Keratinocyte (primary cell): ENCODE results near the gene TMEM87B. TPM values are rescaled to one million over a fixed set of nuclear protein-coding genes. Genes with fewer than 3 reads are reported as not detected.

Source experiments
- DNase-seq: peaks from one replicate; pipeline ENCODE4 v3.0.0-alpha.2; 2011; ENCODE audit warnings: low read depth, missing footprints, low spot score
- FAIRE-seq: peaks from 2 replicates; lab custom pipeline; 2011; peaks lifted over from hg19 to GRCh38; lab: Jason Lieb, UNC
- H2AFZ ChIP-seq: 2 replicates; pipeline ENCODE4 v1.6.0; 2012; ENCODE audit warnings: low read length, control low read depth, inconsistent platforms; ENCODE audit not compliant: control insufficient read depth
- H3K27ac ChIP-seq: 2 replicates; pipeline ENCODE4 v1.5.1; 2011; ENCODE audit warnings: low read length; ENCODE audit not compliant: control insufficient read depth, insufficient read depth
- H3K27me3 ChIP-seq: 3 replicates; pipeline ENCODE4 v1.6.0; 2011; ENCODE audit warnings: low read length; ENCODE audit not compliant: control insufficient read depth, insufficient read depth; ENCODE audit errors: extremely low read depth
- H3K36me3 ChIP-seq, 2 experiments: 2 replicates in 1 of 2; 3 replicates in 1 of 2; pipeline ENCODE4 v1.5.1; 2011; ENCODE audit warnings: low read length in 2 of 2, mild to moderate bottlenecking in 1 of 2; ENCODE audit not compliant: control insufficient read depth in 2 of 2, insufficient read depth in 2 of 2; ENCODE audit errors: extremely low read depth in 1 of 2
- H3K4me1 ChIP-seq: 3 replicates; pipeline ENCODE4 v1.5.1; 2011; ENCODE audit warnings: low read length; ENCODE audit not compliant: control insufficient read depth, insufficient read depth; ENCODE audit errors: extremely low read depth
- H3K4me2 ChIP-seq: 3 replicates; pipeline ENCODE4 v1.6.0; 2011; ENCODE audit warnings: low read depth, low read length; ENCODE audit not compliant: control insufficient read depth, insufficient read depth; ENCODE audit errors: extremely low read depth
- H3K4me3 ChIP-seq, 3 experiments: fragments of 200-600 bp in 1 of 3; sonication (generic) in 1 of 3; 2 replicates in 2 of 3; 3 replicates in 1 of 3; pipeline ENCODE4 v1.5.1; 2011 to 2016; ENCODE audit warnings: low read length in 3 of 3, mild to moderate bottlenecking in 3 of 3, control low read depth in 2 of 3, inconsistent platforms in 1 of 3, low read depth in 1 of 3, mixed read lengths in 1 of 3, mixed run types in 1 of 3, moderate library complexity in 1 of 3; ENCODE audit not compliant: control insufficient read depth in 2 of 3, insufficient read depth in 2 of 3; ENCODE audit errors: extremely low read depth in 1 of 3
- H3K79me2 ChIP-seq: 2 replicates; pipeline ENCODE4 v1.6.0; 2012; ENCODE audit warnings: low read length; ENCODE audit not compliant: control insufficient read depth, insufficient read depth
- H3K9ac ChIP-seq: 3 replicates; pipeline ENCODE4 v1.6.0; 2011; ENCODE audit warnings: low read length; ENCODE audit not compliant: control insufficient read depth, insufficient read depth; ENCODE audit errors: extremely low read depth
- H3K9me1 ChIP-seq: 3 replicates; pipeline ENCODE4 v1.6.0; 2011; ENCODE audit warnings: low read length; ENCODE audit not compliant: control insufficient read depth, insufficient read depth; ENCODE audit errors: extremely low read depth
- H3K9me3 ChIP-seq: 2 replicates; pipeline ENCODE4 v1.5.1; 2012; ENCODE audit warnings: low read depth, low read length; ENCODE audit not compliant: control insufficient read depth
- H4K20me1 ChIP-seq: 3 replicates; pipeline ENCODE4 v1.6.0; 2011; ENCODE audit warnings: low read length; ENCODE audit not compliant: control insufficient read depth, insufficient read depth; ENCODE audit errors: extremely low read depth
- EZH2 ChIP-seq: IDR thresholded peaks from one replicate; pipeline ENCODE4 v1.6.1; 2012; ENCODE audit warnings: inconsistent platforms, mild to moderate bottlenecking, low read length, moderate library complexity
- dilution Hi-C: fragments of 300-500 bp; cut with MboI; formaldehyde crosslinking; loops from one replicate; pipeline ENCODE4 v1.7.0; 2020; ENCODE audit warnings: low sequenced_read_pairs; ENCODE audit not compliant: extremely low pct_ligation_motif_present
- polyA plus RNA-seq, 5 experiments: library from polyadenylated mRNA; depleted of rRNA in 3 of 5; stranded (reverse) in 3 of 5; stranded (forward) in 1 of 5; unstranded in 1 of 5; fragments of >200 nt; gene quantifications; 1 replicate in 1 of 5; 2 replicates in 3 of 5; 3 replicates in 1 of 5; pipeline versions ENCODE4 v1.2.1 to v1.2.3, GENCODE V29; 2011 to 2012; ENCODE audit warnings: missing spikeins in 2 of 5, low read depth in 1 of 5, low replicate concordance in 1 of 5
- TF ChIP-seq, protein P1 (sequence below), 3 experiments: IDR thresholded peaks in 1 of 3; conservative IDR thresholded peaks in 1 of 3; optimal IDR thresholded peaks in 1 of 3; 2 replicates in 2 of 3; 3 replicates in 1 of 3; pipeline versions ENCODE3 to v1.5.1; 2011; ENCODE audit warnings: low read length in 3 of 3, mild to moderate bottlenecking in 3 of 3, moderate library complexity in 2 of 3, control low read depth in 1 of 3, inconsistent platforms in 1 of 3; ENCODE audit not compliant: insufficient read depth in 2 of 3; ENCODE audit errors: extremely low read depth in 1 of 3

TMEM87B gene
- polyA plus RNA-seq, 1 donor (not counting 4 experiments of a cell fraction or from before 2014, with no cell fraction given): 37.3 TPM

DNA sequence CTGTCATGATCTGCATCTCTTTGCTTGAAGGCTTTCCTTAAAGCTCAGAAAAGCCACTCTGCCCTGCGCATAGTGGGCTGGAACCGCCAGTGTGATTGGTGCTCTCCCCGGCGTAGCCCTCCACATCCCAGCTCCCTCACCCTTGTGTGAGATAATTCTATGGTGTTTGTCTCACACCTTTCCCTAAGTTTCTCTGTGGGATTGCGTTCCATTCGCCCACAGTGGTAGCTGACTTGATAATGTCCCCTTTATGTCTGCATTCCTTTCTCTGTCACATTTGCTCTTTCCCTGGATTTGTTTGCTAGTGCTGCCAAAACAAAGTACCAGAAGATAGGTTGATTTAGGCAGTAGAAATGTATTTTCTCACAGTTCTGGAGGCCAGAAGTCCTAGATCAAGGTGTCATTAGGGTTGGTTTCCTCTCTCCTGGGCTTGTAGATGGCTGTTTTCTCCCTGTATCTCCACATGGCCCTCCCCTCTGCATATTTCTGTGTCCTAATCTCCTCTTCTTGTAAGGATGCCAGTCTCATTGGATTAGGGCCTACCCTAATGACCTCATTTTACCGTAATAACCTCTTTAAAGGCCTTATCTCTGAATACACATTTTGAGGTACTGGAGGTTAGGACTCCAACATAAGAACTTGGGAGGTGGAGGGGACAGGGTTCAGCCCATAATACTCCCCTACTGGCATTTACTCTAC is 7.4 kb upstream of the TMEM87B start:
- no peak overlapping the region for H3K9ac ChIP-seq
- no peaks in the 10 kb centered on the region for H3K27me3 ChIP-seq
- no peaks in the 10 kb centered on the region for H3K79me2 ChIP-seq
- H3K4me1 ChIP-seq: no peaks in the 10 kb centered on the region
- H4K20me1 ChIP-seq: no peaks in the 10 kb centered on the region
- FAIRE-seq (no peak), DNase-seq (no peak)
- no peak overlapping the region for H3K4me3 ChIP-seq
- H3K9me3 ChIP-seq: no peaks in the 10 kb centered on the region
- TF ChIP-seq, protein P1, sequence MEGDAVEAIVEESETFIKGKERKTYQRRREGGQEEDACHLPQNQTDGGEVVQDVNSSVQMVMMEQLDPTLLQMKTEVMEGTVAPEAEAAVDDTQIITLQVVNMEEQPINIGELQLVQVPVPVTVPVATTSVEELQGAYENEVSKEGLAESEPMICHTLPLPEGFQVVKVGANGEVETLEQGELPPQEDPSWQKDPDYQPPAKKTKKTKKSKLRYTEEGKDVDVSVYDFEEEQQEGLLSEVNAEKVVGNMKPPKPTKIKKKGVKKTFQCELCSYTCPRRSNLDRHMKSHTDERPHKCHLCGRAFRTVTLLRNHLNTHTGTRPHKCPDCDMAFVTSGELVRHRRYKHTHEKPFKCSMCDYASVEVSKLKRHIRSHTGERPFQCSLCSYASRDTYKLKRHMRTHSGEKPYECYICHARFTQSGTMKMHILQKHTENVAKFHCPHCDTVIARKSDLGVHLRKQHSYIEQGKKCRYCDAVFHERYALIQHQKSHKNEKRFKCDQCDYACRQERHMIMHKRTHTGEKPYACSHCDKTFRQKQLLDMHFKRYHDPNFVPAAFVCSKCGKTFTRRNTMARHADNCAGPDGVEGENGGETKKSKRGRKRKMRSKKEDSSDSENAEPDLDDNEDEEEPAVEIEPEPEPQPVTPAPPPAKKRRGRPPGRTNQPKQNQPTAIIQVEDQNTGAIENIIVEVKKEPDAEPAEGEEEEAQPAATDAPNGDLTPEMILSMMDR (optimal IDR thresholded peaks at IDR 0.05 in 1 of 3, IDR thresholded peaks at IDR 0.05 in 1 of 3, conservative IDR thresholded peaks at IDR 0.05 in 1 of 3; ENCODE audit: extremely low read depth in 1 of 3, insufficient read depth in 2 of 3, low read length in 3 of 3): no peak
- no peak for TF ChIP-seq EZH2
- H3K27ac ChIP-seq: no peak overlapping the region
- no peaks in the 10 kb centered on the region for H3K9me1 ChIP-seq
- H3K36me3 ChIP-seq: no peaks in the 10 kb centered on the region
- dilution Hi-C loops: no loop called here
- no peak overlapping the region for H2AFZ ChIP-seq
- no peak overlapping the region for H3K4me2 ChIP-seq

GRCh38 chr2:112048236-112048592 is 6.9 kb upstream of the TMEM87B start:
- Histone ChIP-seq H3K4me2 (no peak overlapping the region), H3K9ac (no peak overlapping the region), H3K9me3 (no peaks in the 10 kb centered on the region), H3K27me3 (no peaks in the 10 kb centered on the region), H4K20me1 (no peaks in the 10 kb centered on the region), H3K36me3 (no peaks in the 10 kb centered on the region), H3K4me3 (no peak overlapping the region), H3K27ac (no peak overlapping the region), H3K9me1 (no peaks in the 10 kb centered on the region), H2AFZ (no peak overlapping the region), H3K79me2 (no peaks in the 10 kb centered on the region), H3K4me1 (no peaks in the 10 kb centered on the region)
- dilution Hi-C loops: no loop called here
- FAIRE-seq (no peak), DNase-seq (no peak)
- TF ChIP-seq EZH2: no peak
- TF ChIP-seq, protein P1 (optimal IDR thresholded peaks at IDR 0.05 in 1 of 3, IDR thresholded peaks at IDR 0.05 in 1 of 3, conservative IDR thresholded peaks at IDR 0.05 in 1 of 3; ENCODE audit: extremely low read depth in 1 of 3, insufficient read depth in 2 of 3, low read length in 3 of 3): no peak
